Measurements from ENCODE around the gene FCGR3A.
"Not testable (repeated sequence)": the region's sequence is repeated elsewhere in the genome, so short reads cannot be mapped to it uniquely, and the experiment has no call there.

- TF ChIP-seq CTCF (optimal IDR thresholded peaks at IDR 0.05 in 1 of 3, IDR thresholded peaks at IDR 0.05 in 1 of 3, conservative IDR thresholded peaks at IDR 0.05 in 1 of 3; ENCODE audit: extremely low read depth in 1 of 3, insufficient read depth in 2 of 3, low read length in 3 of 3); EZH2 (IDR thresholded peaks at IDR 0.05; ENCODE audit: low read length): not testable (repeated sequence)
Measured at GRCh38 chr1:161553631-161554030, 4.0 kb upstream of the FCGR3A start.

All from keratinocyte (primary cell).